Endothelial cell of umbilical vein (primary cell): ENCODE measurements around the gene SAMD14. TPM values are rescaled to one million over a fixed set of nuclear protein-coding genes. Genes with fewer than 3 reads are reported as not detected.

Experiments
- BruUV-seq: library from RNA; stranded (reverse); fragments of 400-500 nt; replicated peaks from 2 replicates; lab custom pipeline; 2021; lab: Mats Ljungman, UMichigan
- CTCF ChIA-PET: fragments of 300-600, 350-600 bp; sonication (Branson Sonifier 250); formaldehyde crosslinking; loops from one replicate; lab custom pipeline; 2021; ENCODE audit warnings: antibody characterized with exemption, inconsistent platforms; lab: Charles Lee
- POLR2A ChIA-PET: fragments of 300-600, 350-600 bp; sonication (Branson Sonifier 250); formaldehyde crosslinking; loops from one replicate; lab custom pipeline; 2021; ENCODE audit warnings: antibody characterized with exemption, inconsistent platforms; lab: Charles Lee
- DNase-seq: peaks from one replicate; pipeline ENCODE4 v3.0.0-alpha.2; 2011; ENCODE audit warnings: low read depth, low spot score
- FAIRE-seq: peaks from 2 replicates; lab custom pipeline; 2011; peaks lifted over from hg19 to GRCh38; lab: Jason Lieb, UNC
- H2AFZ ChIP-seq: 2 replicates; pipeline ENCODE4 v1.6.0; 2012; ENCODE audit warnings: low read depth, low read length, control low read depth, inconsistent platforms
- H3K27ac ChIP-seq: 2 replicates; pipeline ENCODE4 v1.5.1; 2011; ENCODE audit warnings: low read depth, mild to moderate bottlenecking, control low read depth, low read length, moderate library complexity; ENCODE audit not compliant: insufficient read depth
- H3K27me3 ChIP-seq, 2 experiments: 2 replicates each; pipeline versions ENCODE4 v1.6.0 to v1.6.1; 2011; ENCODE audit warnings: low read length in 2 of 2, mixed read lengths in 1 of 2; ENCODE audit not compliant: control insufficient read depth in 2 of 2, insufficient read depth in 2 of 2
- H3K36me3 ChIP-seq, 2 experiments: 2 replicates in 1 of 2; 3 replicates in 1 of 2; pipeline ENCODE4 v1.5.1; 2011; ENCODE audit warnings: low read length in 2 of 2, mild to moderate bottlenecking in 1 of 2, moderate library complexity in 1 of 2; ENCODE audit not compliant: control insufficient read depth in 2 of 2, insufficient read depth in 2 of 2; ENCODE audit errors: extremely low read depth in 1 of 2
- H3K4me1 ChIP-seq: 3 replicates; pipeline ENCODE4 v1.5.1; 2011; ENCODE audit warnings: mild to moderate bottlenecking, low read length; ENCODE audit not compliant: control insufficient read depth, insufficient read depth; ENCODE audit errors: extremely low read depth
- H3K4me2 ChIP-seq: 2 replicates; pipeline ENCODE4 v1.6.1; 2011; ENCODE audit warnings: low read length, control low read depth, mixed read lengths; ENCODE audit not compliant: insufficient read depth
- H3K4me3 ChIP-seq, 3 experiments: fragments of 200-600 bp in 1 of 3; sonication (generic), shearing (Covaris generic) in 1 of 3; replicated peaks in 1 of 3; 2 replicates each; pipeline ENCODE4 v1.5.1; 2011 to 2016; ENCODE audit warnings: control low read depth in 3 of 3, low read length in 3 of 3, mild to moderate bottlenecking in 2 of 3, inconsistent platforms in 1 of 3, low read depth in 1 of 3, moderate library complexity in 1 of 3; ENCODE audit not compliant: insufficient read depth in 1 of 3
- H3K79me2 ChIP-seq: 2 replicates; pipeline ENCODE4 v1.6.0; 2012; ENCODE audit warnings: low read length, inconsistent platforms; ENCODE audit not compliant: control insufficient read depth, insufficient read depth
- H3K9ac ChIP-seq: replicated peaks from 2 replicates; pipeline ENCODE3; 2011; ENCODE audit warnings: low read length, control low read depth; ENCODE audit not compliant: insufficient read depth; ENCODE audit errors: extremely low read depth
- H3K9me1 ChIP-seq: replicated peaks from 3 replicates; pipeline ENCODE4 v1.6.0; 2011; ENCODE audit warnings: mild to moderate bottlenecking, low read length; ENCODE audit not compliant: control insufficient read depth, insufficient read depth; ENCODE audit errors: extremely low read depth
- H3K9me3 ChIP-seq: replicated peaks from 2 replicates; pipeline ENCODE4 v1.5.1; 2012; ENCODE audit warnings: low read length, inconsistent platforms; ENCODE audit not compliant: control insufficient read depth, insufficient read depth
- H4K20me1 ChIP-seq: replicated peaks from 2 replicates; pipeline ENCODE3; 2011; ENCODE audit warnings: mild to moderate bottlenecking, low read length; ENCODE audit not compliant: control insufficient read depth, insufficient read depth; ENCODE audit errors: extremely low read depth
- EZH2 ChIP-seq: IDR thresholded peaks from 2 replicates; pipeline ENCODE4 v1.6.1; 2012; ENCODE audit warnings: borderline replicate concordance, low read depth, mild to moderate bottlenecking, moderate library complexity, low read length, inconsistent platforms; ENCODE audit not compliant: severe bottlenecking
- FOS ChIP-seq: IDR thresholded peaks from 2 replicates; pipeline ENCODE4 v1.6.1; 2011; ENCODE audit warnings: mild to moderate bottlenecking, low read length, moderate library complexity, borderline replicate concordance; ENCODE audit not compliant: insufficient read depth
- GATA2 ChIP-seq: IDR thresholded peaks from 2 replicates; pipeline ENCODE4 v1.7.0; 2011; ENCODE audit warnings: low read depth, mild to moderate bottlenecking, moderate library complexity, mixed read lengths, low read length; ENCODE audit not compliant: insufficient read length, insufficient read depth
- JUN ChIP-seq: IDR thresholded peaks from 2 replicates; pipeline ENCODE4 v1.6.1; 2011; ENCODE audit warnings: borderline replicate concordance, low read depth; ENCODE audit not compliant: insufficient read length, insufficient read depth
- MYC ChIP-seq: IDR thresholded peaks from one replicate; pipeline ENCODE4 v1.6.1; 2011; ENCODE audit warnings: mild to moderate bottlenecking, low read depth, low read length
- POLR2A ChIP-seq: IDR thresholded peaks from 2 replicates; pipeline ENCODE4 v1.6.1; 2012; ENCODE audit warnings: low read depth, mild to moderate bottlenecking, control low read depth, low read length
- POLR2AphosphoS5 ChIP-seq: IDR thresholded peaks from 2 replicates; pipeline ENCODE4 v1.6.1; 2012; ENCODE audit warnings: low read depth, mild to moderate bottlenecking, control low read depth, low read length, moderate library complexity; ENCODE audit not compliant: insufficient read depth
- dilution Hi-C: fragments of 300-500 bp; cut with MboI; formaldehyde crosslinking; loops from one replicate; pipeline ENCODE4 v1.15.0; 2019; ENCODE audit warnings: low sequenced_read_pairs; ENCODE audit not compliant: extremely low pct_ligation_motif_present
- intact Hi-C: fragments of 100-400 bp; cut with micrococcal nuclease; formaldehyde crosslinking; loops from one replicate; pipeline ENCODE4 v1.10.0; 2022
- polyA plus RNA-seq, 4 experiments: library from polyadenylated mRNA; depleted of rRNA in 3 of 4; stranded (reverse) in 3 of 4; unstranded in 1 of 4; fragments of >200 nt; gene quantifications; 2 replicates each; pipeline versions ENCODE4 v1.2.1 to v1.2.3, GENCODE V29; 2011 to 2012; ENCODE audit warnings: missing spikeins in 1 of 4
- total RNA-seq: library from RNA; stranded (reverse); gene quantifications from 2 replicates; pipeline ENCODE4 v1.2.3, GENCODE V29; 2021
- TF ChIP-seq, protein P1 (sequence below), 2 donors: IDR thresholded peaks; 1 replicate in 1 of 2; 2 replicates in 1 of 2; pipeline ENCODE4 v1.5.1; 2011; ENCODE audit warnings: low read length in 2 of 2, mild to moderate bottlenecking in 2 of 2, moderate library complexity in 2 of 2, control low read depth in 1 of 2, inconsistent platforms in 1 of 2, low read depth in 1 of 2; ENCODE audit not compliant: insufficient read depth in 1 of 2; ENCODE audit errors: extremely low read depth in 1 of 2
- TF ChIP-seq, protein P2 (sequence below): IDR thresholded peaks from 2 replicates; pipeline ENCODE4 v1.6.1; 2011; ENCODE audit not compliant: insufficient read depth, insufficient read length

SAMD14 gene
- total and polyA plus RNA-seq, 2 donors (not counting 3 experiments of a cell fraction or from before 2014, with no cell fraction given), result 6.8 to 15.6 TPM

DNA sequence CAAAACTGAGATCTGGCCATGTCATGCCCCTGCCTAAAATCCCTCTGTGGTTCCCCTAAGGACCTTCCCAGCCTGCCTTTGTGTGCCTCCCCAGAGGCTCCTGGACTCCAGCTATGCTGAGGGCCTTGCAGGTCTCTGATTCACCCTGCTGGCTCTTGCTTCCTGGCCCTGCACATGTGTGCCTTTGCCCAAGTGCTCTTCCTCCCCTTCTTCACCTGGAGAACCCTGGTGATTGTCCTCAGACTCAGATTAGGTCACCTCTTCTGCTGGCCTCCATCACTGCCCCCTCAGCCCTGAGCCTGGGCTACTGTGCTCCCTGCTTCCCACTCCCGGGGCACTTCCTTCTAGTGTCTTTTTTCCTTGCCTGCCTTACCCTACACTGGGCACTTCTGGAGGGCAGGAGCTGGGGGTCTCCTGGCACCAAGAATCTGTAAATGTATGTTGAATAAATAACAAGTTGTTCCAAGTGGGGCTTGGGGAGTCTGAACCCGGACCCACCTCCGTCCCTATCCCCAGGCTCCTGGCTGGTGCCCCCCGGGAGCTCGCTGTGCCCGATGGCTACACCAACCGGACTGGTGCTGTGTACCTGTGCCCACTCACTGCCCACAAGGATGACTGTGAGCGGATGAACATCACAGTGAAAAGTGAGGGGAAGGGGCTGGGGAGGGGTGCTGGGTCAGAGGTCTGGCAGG, 66.3 kb downstream of the SAMD14 start:
- FAIRE-seq, result no peak
- Histone ChIP-seq H3K79me2 (peaks cover 15% of the 10 kb centered on the region), H3K9me3 (no peaks in the 10 kb centered on the region), H3K27me3 (no peaks in the 10 kb centered on the region), H3K4me2 (no peak overlapping the region), H3K4me1 (peaks cover 45% of the 10 kb centered on the region), H3K9me1 (no peaks in the 10 kb centered on the region), H2AFZ (no peak overlapping the region), H3K36me3 (peaks cover 0 to 3% of the 10 kb centered on the region in 2 experiments), H4K20me1 (no peaks in the 10 kb centered on the region), H3K9ac (no peak overlapping the region), H3K4me3 (no peak overlapping the region), H3K27ac (no peak overlapping the region)
- BruUV-seq, result no TSS peak
- no peak for DNase-seq
- intact Hi-C loops, result no loop called here
- no peak for TF ChIP-seq FOS
- no peak for TF ChIP-seq POLR2A
- no peak for TF ChIP-seq MYC
- TF ChIP-seq, protein P1, sequence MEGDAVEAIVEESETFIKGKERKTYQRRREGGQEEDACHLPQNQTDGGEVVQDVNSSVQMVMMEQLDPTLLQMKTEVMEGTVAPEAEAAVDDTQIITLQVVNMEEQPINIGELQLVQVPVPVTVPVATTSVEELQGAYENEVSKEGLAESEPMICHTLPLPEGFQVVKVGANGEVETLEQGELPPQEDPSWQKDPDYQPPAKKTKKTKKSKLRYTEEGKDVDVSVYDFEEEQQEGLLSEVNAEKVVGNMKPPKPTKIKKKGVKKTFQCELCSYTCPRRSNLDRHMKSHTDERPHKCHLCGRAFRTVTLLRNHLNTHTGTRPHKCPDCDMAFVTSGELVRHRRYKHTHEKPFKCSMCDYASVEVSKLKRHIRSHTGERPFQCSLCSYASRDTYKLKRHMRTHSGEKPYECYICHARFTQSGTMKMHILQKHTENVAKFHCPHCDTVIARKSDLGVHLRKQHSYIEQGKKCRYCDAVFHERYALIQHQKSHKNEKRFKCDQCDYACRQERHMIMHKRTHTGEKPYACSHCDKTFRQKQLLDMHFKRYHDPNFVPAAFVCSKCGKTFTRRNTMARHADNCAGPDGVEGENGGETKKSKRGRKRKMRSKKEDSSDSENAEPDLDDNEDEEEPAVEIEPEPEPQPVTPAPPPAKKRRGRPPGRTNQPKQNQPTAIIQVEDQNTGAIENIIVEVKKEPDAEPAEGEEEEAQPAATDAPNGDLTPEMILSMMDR (IDR thresholded peaks at IDR 0.05; ENCODE audit: extremely low read depth in 1 of 2, insufficient read depth in 1 of 2, low read depth in 1 of 2, low read length in 2 of 2), result no peak
- no peak for TF ChIP-seq EZH2
- TF ChIP-seq POLR2AphosphoS5, result no peak
- TF ChIP-seq, protein P2, sequence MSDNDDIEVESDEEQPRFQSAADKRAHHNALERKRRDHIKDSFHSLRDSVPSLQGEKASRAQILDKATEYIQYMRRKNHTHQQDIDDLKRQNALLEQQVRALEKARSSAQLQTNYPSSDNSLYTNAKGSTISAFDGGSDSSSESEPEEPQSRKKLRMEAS, result no peak
- no peak for TF ChIP-seq JUN
- TF ChIP-seq GATA2, result no peak
- POLR2A ChIA-PET, result no interaction called here
- CTCF ChIA-PET, result interaction anchor here (0.9 to 8.3 kb wide), 7 partner anchors 7 to 37 kb away, joined by 3 to 76 read pairs (median 10); partner anchors contain the start of gene ITGA3
- dilution Hi-C loops, result no loop called here
